Neutrophil (primary cell): ENCODE measurements around the gene WNT11.

Experiments
- H3K27ac ChIP-seq: fragments of 200-600 bp; sonication (generic); 2 replicates; pipeline ENCODE4 v1.5.1; 2016; ENCODE audit warnings: mild to moderate bottlenecking, moderate library complexity
- H3K27me3 ChIP-seq: fragments of 200-600 bp; sonication (generic); 2 replicates; pipeline ENCODE4 v1.6.0; 2016; ENCODE audit warnings: mild to moderate bottlenecking
- H3K36me3 ChIP-seq: fragments of 200-600 bp; sonication (generic); 2 replicates; pipeline ENCODE4 v1.5.1; 2017
- H3K4me1 ChIP-seq, 2 experiments: fragments of 200-600 bp in 1 of 2; sonication (generic) in 1 of 2; 1 replicate in 1 of 2; 2 replicates in 1 of 2; pipeline versions ENCODE4 v1.5.1 to v1.6.1; 2013 to 2016; ENCODE audit warnings: low read depth in 1 of 2, low read length in 1 of 2, mild to moderate bottlenecking in 1 of 2, moderate library complexity in 1 of 2; ENCODE audit not compliant: control insufficient read depth in 1 of 2, insufficient read depth in 1 of 2
- H3K4me3 ChIP-seq, 2 experiments: fragments of 200-600 bp in 1 of 2; sonication (generic) in 1 of 2; 1 replicate in 1 of 2; 2 replicates in 1 of 2; pipeline ENCODE4 v1.5.1; 2013 to 2016; ENCODE audit warnings: low read depth in 1 of 2, low read length in 1 of 2, mild to moderate bottlenecking in 1 of 2, moderate library complexity in 1 of 2
- H3K9me3 ChIP-seq: fragments of 200-600 bp; sonication (generic); 2 replicates; pipeline ENCODE4 v1.5.1; 2016
- TF ChIP-seq, protein P1 (sequence below): fragments of 200-600 bp; sonication (generic); IDR thresholded peaks from 2 replicates; pipeline ENCODE4 v1.5.1; 2016; ENCODE audit warnings: antibody characterized with exemption

Gene WNT11

DNA sequence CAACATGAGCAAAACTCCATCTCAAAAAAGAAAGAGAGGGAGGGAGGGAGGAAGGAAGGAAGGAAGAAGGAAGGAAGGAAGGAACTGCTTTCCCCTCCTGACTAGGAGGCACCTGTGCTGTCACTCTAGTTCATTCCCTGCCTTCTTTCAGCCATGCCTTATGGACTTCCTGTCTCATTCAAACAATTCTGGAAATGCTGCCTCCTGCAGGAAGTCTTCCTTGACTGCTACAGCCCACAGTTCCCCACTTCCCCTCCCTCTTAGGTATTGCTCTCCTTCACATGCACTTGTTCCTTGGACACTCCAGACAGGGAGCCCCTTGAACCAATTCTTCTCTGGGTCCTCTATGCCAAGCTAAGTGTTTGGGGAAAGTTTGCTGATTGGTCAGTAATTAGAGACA is 31.6 kb upstream of the WNT11 start:
- H3K4me3 ChIP-seq: no peak overlapping the region
- no peaks in the 10 kb centered on the region for H3K36me3 ChIP-seq
- no peak overlapping the region for H3K27ac ChIP-seq
- no peaks in the 10 kb centered on the region for H3K9me3 ChIP-seq
- peaks cover 21% of the 10 kb centered on the region for H3K27me3 ChIP-seq
- H3K4me1 ChIP-seq: peaks cover 25% of the 10 kb centered on the region in 2 experiments
- TF ChIP-seq, protein P1, sequence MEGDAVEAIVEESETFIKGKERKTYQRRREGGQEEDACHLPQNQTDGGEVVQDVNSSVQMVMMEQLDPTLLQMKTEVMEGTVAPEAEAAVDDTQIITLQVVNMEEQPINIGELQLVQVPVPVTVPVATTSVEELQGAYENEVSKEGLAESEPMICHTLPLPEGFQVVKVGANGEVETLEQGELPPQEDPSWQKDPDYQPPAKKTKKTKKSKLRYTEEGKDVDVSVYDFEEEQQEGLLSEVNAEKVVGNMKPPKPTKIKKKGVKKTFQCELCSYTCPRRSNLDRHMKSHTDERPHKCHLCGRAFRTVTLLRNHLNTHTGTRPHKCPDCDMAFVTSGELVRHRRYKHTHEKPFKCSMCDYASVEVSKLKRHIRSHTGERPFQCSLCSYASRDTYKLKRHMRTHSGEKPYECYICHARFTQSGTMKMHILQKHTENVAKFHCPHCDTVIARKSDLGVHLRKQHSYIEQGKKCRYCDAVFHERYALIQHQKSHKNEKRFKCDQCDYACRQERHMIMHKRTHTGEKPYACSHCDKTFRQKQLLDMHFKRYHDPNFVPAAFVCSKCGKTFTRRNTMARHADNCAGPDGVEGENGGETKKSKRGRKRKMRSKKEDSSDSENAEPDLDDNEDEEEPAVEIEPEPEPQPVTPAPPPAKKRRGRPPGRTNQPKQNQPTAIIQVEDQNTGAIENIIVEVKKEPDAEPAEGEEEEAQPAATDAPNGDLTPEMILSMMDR: no peak

DNA sequence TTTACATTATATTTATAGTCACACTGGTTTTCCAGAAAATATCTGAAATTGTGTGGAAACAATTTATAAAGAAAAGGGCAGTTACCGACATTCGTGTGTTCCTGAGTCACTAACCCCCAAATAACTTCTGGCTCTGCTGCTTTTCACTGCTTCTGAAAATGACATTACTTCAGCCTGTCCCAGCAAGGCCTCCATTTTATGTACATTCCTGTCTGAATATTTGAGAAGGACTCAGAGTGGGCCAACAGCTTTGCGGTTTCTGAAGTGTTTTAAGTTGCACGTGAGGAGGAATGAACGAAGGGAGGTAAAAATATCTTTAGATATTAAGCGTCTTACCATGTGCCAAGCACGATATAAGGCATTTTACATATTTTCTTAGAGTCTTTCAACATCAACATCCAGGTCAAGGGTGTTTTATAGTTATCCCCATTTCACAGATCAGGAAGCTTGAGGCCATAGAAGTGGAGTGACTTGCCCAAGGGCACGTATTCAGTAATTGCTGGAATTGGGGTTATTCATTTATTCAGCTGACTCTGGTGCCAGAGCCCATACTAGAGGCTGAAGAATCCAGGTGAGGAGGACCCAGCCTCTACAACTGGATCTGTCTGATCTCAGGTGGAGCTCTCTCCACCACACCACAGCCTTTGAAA is 30.8 kb upstream of the WNT11 start:
- no peak overlapping the region for H3K27ac ChIP-seq
- H3K36me3 ChIP-seq: no peaks in the 10 kb centered on the region
- no peak overlapping the region for H3K4me3 ChIP-seq
- H3K27me3 ChIP-seq: peaks cover 21% of the 10 kb centered on the region
- TF ChIP-seq, protein P1: no peak
- peaks cover 25% of the 10 kb centered on the region in 2 experiments for H3K4me1 ChIP-seq
- H3K9me3 ChIP-seq: no peaks in the 10 kb centered on the region

DNA sequence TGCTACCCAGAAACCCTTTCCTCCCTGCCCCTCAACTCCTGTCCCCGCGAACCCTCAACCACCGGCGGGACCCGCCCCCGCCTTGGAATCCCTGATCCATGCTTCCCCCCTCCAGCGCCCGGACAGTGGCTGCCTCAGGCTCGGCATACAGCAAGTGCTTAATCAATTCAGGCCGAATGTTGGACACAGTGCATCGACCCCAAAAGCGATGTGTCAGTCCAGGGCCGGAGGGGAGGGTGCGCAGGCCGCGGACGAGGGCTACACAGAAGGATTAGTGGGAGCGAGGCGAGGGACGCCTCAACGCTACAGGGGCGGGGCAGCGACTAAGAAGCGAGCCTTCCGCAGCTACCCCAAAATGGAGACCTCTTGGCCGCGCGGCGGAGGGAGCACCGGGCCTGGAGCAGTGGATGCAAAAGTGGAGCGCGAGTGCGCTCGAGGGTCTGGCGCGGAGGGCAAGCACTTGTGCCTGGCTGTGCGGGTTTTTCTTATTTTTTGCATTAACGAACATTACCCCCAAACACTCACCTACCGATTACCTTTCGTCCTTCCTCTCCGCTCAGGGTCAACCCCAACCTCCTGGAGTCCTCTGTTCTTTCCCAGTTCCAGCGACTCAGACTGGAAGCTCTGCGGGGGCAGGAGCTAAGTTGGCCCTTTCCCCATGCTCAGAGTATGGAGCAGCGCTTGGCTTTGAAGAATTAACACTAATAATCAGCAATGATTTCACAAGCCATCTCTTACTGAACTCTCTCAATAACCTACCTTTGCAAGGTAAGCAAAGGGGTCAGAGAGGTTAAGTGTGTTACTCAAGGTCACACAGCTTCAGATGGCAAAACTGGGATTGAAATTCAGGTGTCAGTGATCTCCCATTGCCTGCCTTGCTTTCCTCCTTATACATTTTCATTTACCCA is 30.0 kb upstream of the WNT11 start:
- H3K4me1 ChIP-seq: peaks cover 25% of the 10 kb centered on the region in 2 experiments
- H3K27ac ChIP-seq: no peak overlapping the region
- peaks cover 21% of the 10 kb centered on the region for H3K27me3 ChIP-seq
- H3K4me3 ChIP-seq: peak overlapping the region; percentile 73 to 74
- H3K9me3 ChIP-seq: no peaks in the 10 kb centered on the region
- TF ChIP-seq, protein P1: no peak
- H3K36me3 ChIP-seq: no peaks in the 10 kb centered on the region

DNA sequence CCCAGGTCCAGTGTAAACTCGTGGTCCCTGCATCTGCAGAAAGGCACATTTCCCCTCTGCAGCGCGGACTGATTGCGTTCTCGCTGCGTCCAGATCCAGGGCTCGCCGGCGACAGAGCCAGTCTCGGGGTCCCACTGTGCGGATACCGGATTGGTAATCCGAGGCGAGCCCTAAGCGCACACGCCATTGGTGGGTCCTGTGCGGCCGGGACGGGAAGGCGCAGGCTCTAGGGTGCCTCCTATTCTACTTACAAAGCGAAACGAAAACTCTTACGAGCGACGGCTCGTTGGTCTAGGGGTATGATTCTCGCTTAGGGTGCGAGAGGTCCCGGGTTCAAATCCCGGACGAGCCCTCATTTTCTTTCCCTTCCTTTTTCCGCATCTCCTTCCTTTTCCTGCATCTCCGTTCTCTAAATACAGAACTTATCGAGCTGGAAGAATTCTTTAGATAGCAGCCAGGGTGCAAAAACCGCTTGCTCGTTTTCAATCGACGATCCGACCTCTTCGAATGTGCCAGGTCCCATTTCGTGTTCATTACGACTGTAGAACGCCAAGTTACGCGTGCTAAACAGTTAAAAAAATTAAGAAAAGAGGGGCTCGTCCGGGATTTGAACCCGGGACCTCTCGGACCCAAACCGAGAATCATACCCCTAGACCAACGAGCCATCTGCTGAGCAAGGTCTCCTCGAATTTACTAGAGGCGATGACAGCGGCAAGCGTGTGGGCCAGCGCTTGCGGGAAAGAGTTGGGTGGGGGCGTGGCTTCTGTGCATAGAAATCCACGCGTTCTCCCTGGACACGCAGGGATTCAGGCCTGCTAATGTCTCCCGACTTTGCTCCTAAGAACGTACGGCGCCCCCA is 29.2 kb upstream of the WNT11 start:
- Histone ChIP-seq H3K4me3 (peak overlapping the region; percentile 73 to 74), H3K27me3 (peaks cover 21% of the 10 kb centered on the region), H3K27ac (peak overlapping the region; percentile 52), H3K36me3 (no peaks in the 10 kb centered on the region), H3K4me1 (peaks cover 25% of the 10 kb centered on the region in 2 experiments), H3K9me3 (no peaks in the 10 kb centered on the region)
- TF ChIP-seq, protein P1: no peak
